ENCODE data around the gene ZRANB3. TPM values are rescaled to one million over a fixed set of nuclear protein-coding genes. Genes with fewer than 3 reads are reported as not detected.

ZRANB3 gene
- total and polyA plus RNA-seq, 2 donors (not counting 3 experiments of a cell fraction or from before 2014, with no cell fraction given), result 2.2 to 6.0 TPM

- Histone ChIP-seq H3K4me3 (replicated peaks in 1 of 3; ENCODE audit: insufficient read depth in 1 of 3, low read depth in 1 of 3, low read length in 3 of 3) (no peak overlapping the region), H2AFZ (ENCODE audit: low read depth, low read length) (no peak overlapping the region), H3K9me3 (replicated peaks; ENCODE audit: control insufficient read depth, insufficient read depth, low read length) (no peaks in the 10 kb centered on the region), H3K27ac (ENCODE audit: insufficient read depth, low read depth, low read length) (no peak overlapping the region), H3K9me1 (replicated peaks; ENCODE audit: control insufficient read depth, extremely low read depth, insufficient read depth, low read length) (no peaks in the 10 kb centered on the region), H3K9ac (replicated peaks; ENCODE audit: extremely low read depth, insufficient read depth, low read length) (no peak overlapping the region), H4K20me1 (replicated peaks; ENCODE audit: control insufficient read depth, extremely low read depth, insufficient read depth, low read length) (no peaks in the 10 kb centered on the region), H3K4me2 (ENCODE audit: insufficient read depth, low read length) (no peak overlapping the region), H3K79me2 (ENCODE audit: control insufficient read depth, insufficient read depth, low read length) (no peaks in the 10 kb centered on the region), H3K4me1 (ENCODE audit: control insufficient read depth, extremely low read depth, insufficient read depth, low read length) (no peaks in the 10 kb centered on the region), H3K27me3 (ENCODE audit: control insufficient read depth in 2 of 2, insufficient read depth in 2 of 2, low read length in 2 of 2) (no peaks in the 10 kb centered on the region), H3K36me3 (ENCODE audit: control insufficient read depth in 2 of 2, extremely low read depth in 1 of 2, insufficient read depth in 2 of 2, low read length in 2 of 2) (no peaks in the 10 kb centered on the region)
- FAIRE-seq (no peak), DNase-seq (ENCODE audit: low read depth, low spot score) (no peak)
- no TSS peak for BruUV-seq (replicated peaks)
- POLR2A ChIA-PET, result no interaction called here
- TF ChIP-seq EZH2 (IDR thresholded peaks at IDR 0.05; ENCODE audit: borderline replicate concordance, low read depth, low read length, severe bottlenecking) (no peak), JUN (IDR thresholded peaks at IDR 0.05; ENCODE audit: borderline replicate concordance, insufficient read depth, insufficient read length, low read depth) (no peak), GATA2 (IDR thresholded peaks at IDR 0.05; ENCODE audit: insufficient read depth, insufficient read length, low read depth, low read length) (no peak), POLR2AphosphoS5 (IDR thresholded peaks at IDR 0.05; ENCODE audit: insufficient read depth, low read depth, low read length) (no peak), CTCF (IDR thresholded peaks at IDR 0.05; ENCODE audit: extremely low read depth in 1 of 2, insufficient read depth in 1 of 2, low read depth in 1 of 2, low read length in 2 of 2) (no peak), MYC (IDR thresholded peaks at IDR 0.05; ENCODE audit: low read depth, low read length) (no peak), FOS (IDR thresholded peaks at IDR 0.05; ENCODE audit: borderline replicate concordance, insufficient read depth, low read length) (no peak), POLR2A (IDR thresholded peaks at IDR 0.05; ENCODE audit: low read depth, low read length) (no peak)
- TF ChIP-seq, protein P1, sequence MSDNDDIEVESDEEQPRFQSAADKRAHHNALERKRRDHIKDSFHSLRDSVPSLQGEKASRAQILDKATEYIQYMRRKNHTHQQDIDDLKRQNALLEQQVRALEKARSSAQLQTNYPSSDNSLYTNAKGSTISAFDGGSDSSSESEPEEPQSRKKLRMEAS (IDR thresholded peaks at IDR 0.05; ENCODE audit: insufficient read depth, insufficient read length), result no peak
- dilution Hi-C loops (cut with MboI; ENCODE audit: extremely low pct_ligation_motif_present, low sequenced_read_pairs), result no loop called here
- CTCF ChIA-PET, result interaction anchor here (2.0 kb wide), 1 partner anchor 315 kb away, joined by 4 read pairs; no protein-coding TSS in a partner anchor
- intact Hi-C loops (cut with micrococcal nuclease), result no loop called here
These were observed 260.0 kb downstream of the ZRANB3 start for GRCh38 chr2:135271006-135271405.

All from endothelial cell of umbilical vein (primary cell).